GM23248 (cell line): ENCODE results near the gene EML1. TPM values are rescaled to one million over a fixed set of nuclear protein-coding genes. Genes with fewer than 3 reads are reported as not detected.
A peak's percentile ranks its signal among the peaks of the same experiment; 100 is the strongest.

Experiments
- DNase-seq: peaks from one replicate; pipeline ENCODE4 v3.0.0-alpha.2; 2015
- H2AFZ ChIP-seq: fragments of 200-600 bp; sonication (generic); 2 replicates; pipeline ENCODE4 v1.6.1; 2016; ENCODE audit warnings: antibody characterized with exemption
- H3F3A ChIP-seq: fragments of 200-600 bp; sonication (generic); 2 replicates; pipeline ENCODE4 v1.6.1; 2016; ENCODE audit warnings: mild to moderate bottlenecking, antibody characterized with exemption, mixed run types; ENCODE audit not compliant: insufficient read depth
- H3K27ac ChIP-seq: fragments of 200-600 bp; sonication (generic); 2 replicates; pipeline ENCODE4 v1.5.1; 2016; ENCODE audit warnings: mild to moderate bottlenecking
- H3K27me3 ChIP-seq: fragments of 200-600 bp; sonication (generic); replicated peaks from 2 replicates; pipeline ENCODE4 v1.6.1; 2016; ENCODE audit warnings: mild to moderate bottlenecking; ENCODE audit not compliant: insufficient read depth
- H3K36me3 ChIP-seq: fragments of 200-600 bp; sonication (generic); 2 replicates; pipeline ENCODE4 v1.6.1; 2016; ENCODE audit warnings: low read depth, mild to moderate bottlenecking
- H3K4me1 ChIP-seq: fragments of 200-600 bp; sonication (generic); 2 replicates; pipeline ENCODE4 v1.6.1; 2016; ENCODE audit warnings: mild to moderate bottlenecking; ENCODE audit not compliant: insufficient read depth
- H3K4me2 ChIP-seq: fragments of 200-600 bp; sonication (generic); one replicate; pipeline ENCODE4 v1.6.1; 2016; ENCODE audit warnings: mild to moderate bottlenecking; ENCODE audit not compliant: unreplicated experiment
- H3K4me3 ChIP-seq: fragments of 200-600 bp; sonication (generic); 2 replicates; pipeline ENCODE4 v1.5.1; 2016; ENCODE audit warnings: mild to moderate bottlenecking
- H3K79me2 ChIP-seq: fragments of 200-600 bp; sonication (generic); 2 replicates; pipeline ENCODE4 v1.6.1; 2016; ENCODE audit warnings: mild to moderate bottlenecking; ENCODE audit not compliant: insufficient read depth
- H3K9ac ChIP-seq: fragments of 200-600 bp; sonication (generic); 2 replicates; pipeline ENCODE4 v1.6.1; 2016; ENCODE audit warnings: mild to moderate bottlenecking
- H3K9me2 ChIP-seq: fragments of 200-600 bp; sonication (generic); 2 replicates; pipeline ENCODE4 v1.6.1; 2016; ENCODE audit warnings: mixed run types, mild to moderate bottlenecking, moderate library complexity; ENCODE audit not compliant: insufficient read depth
- H3K9me3 ChIP-seq: fragments of 200-600 bp; sonication (generic); one replicate; pipeline ENCODE4 v1.6.1; 2017; ENCODE audit warnings: low read depth
- H4K20me1 ChIP-seq: fragments of 200-600 bp; sonication (generic); 2 replicates; pipeline ENCODE4 v1.6.0; 2016; ENCODE audit not compliant: insufficient read depth
- EZH2 ChIP-seq: fragments of 200-600 bp; sonication (generic); IDR thresholded peaks from 2 replicates; pipeline ENCODE4 v1.6.1; 2018; ENCODE audit warnings: antibody characterized with exemption, mild to moderate bottlenecking; ENCODE audit not compliant: insufficient read depth, poor library complexity, severe bottlenecking
- EZH2phosphoT487 ChIP-seq: fragments of 200-600 bp; sonication (generic); IDR thresholded peaks from 2 replicates; pipeline ENCODE4 v1.6.1; 2018; ENCODE audit warnings: antibody characterized with exemption, moderate library complexity, mild to moderate bottlenecking, low read depth; ENCODE audit not compliant: insufficient read depth
- WGBS, 2 experiments: methylation state at CpG; one replicate each; pipeline ENCODE4 v1.1.6; 2015 to 2017; ENCODE audit warnings: low lambda C conversion rate in 2 of 2, low coverage in 1 of 2; ENCODE audit errors: missing lambda C conversion rate in 2 of 2; 5-methylcytosine and 5-hydroxymethylcytosine counted together
- in situ Hi-C: fragments of 300-500 bp; cut with MboI; formaldehyde crosslinking; loops from 2 replicates; pipeline ENCODE4 v1.15.0; 2020
- polyA plus RNA-seq: library from polyadenylated mRNA; unstranded; fragments of >200 nt; fragmentation: Nextera tagmentation; extraction: Ambion mirVana; gene quantifications from 2 replicates; pipeline ENCODE4 v1.2.1, GENCODE V29; 2016
- total RNA-seq: library from RNA; depleted of rRNA; stranded (reverse); fragments of >200 nt; shearing (Covaris generic); gene quantifications from 2 replicates; pipeline ENCODE4 v1.2.3, GENCODE V29; 2014

The EML1 gene
- total and polyA plus RNA-seq, 2 experiments from 2014 or later, result 14.8 to 17.9 TPM

- Histone ChIP-seq H3K9me2 (no peaks in the 10 kb centered on the region), H3K4me2 (peak overlapping the region; percentile 82), H3K9me3 (no peaks in the 10 kb centered on the region), H3K27me3 (no peaks in the 10 kb centered on the region), H4K20me1 (no peaks in the 10 kb centered on the region), H3K79me2 (no peaks in the 10 kb centered on the region), H3K4me1 (peaks cover 29% of the 10 kb centered on the region), H2AFZ (0 out of 2 replicates have a peak overlapping the region, but pooled peaks have one; percentile 19), H3F3A (peaks cover 40% of the 10 kb centered on the region), H3K27ac (peak overlapping the region; percentile 85; the same call in 1 of the 2 replicates), H3K9ac (no peak overlapping the region; the same call in 1 of the 2 replicates), H3K4me3 (no peak overlapping the region; the same call in 1 of the 2 replicates), H3K36me3 (no peaks in the 10 kb centered on the region)
- TF ChIP-seq EZH2phosphoT487 (no peak), EZH2 (no peak)
- in situ Hi-C loops, result loop anchor here (5.0 kb wide), 1 partner anchor 159 kb away; no protein-coding TSS in a partner anchor
- DNase-seq, result peak; percentile 69
- WGBS, 2 experiments, result 28 to 29% methylated on average over 13 of the region's 13 CpGs
Observed at GRCh38 chr14:99880651-99881420, 87.6 kb downstream of the EML1 start.

GRCh38 chr14:99883866-99884650 is 90.8 kb downstream of the EML1 start:
- H3K4me2 ChIP-seq, result no peak overlapping the region
- no peak overlapping the region for H3K4me3 ChIP-seq
- no peak overlapping the region for H3K27ac ChIP-seq
- H3K9me2 ChIP-seq, result no peaks in the 10 kb centered on the region
- no peak overlapping the region for H2AFZ ChIP-seq
- no peaks in the 10 kb centered on the region for H3K27me3 ChIP-seq
- H3K4me1 ChIP-seq, result peaks cover 24% of the 10 kb centered on the region
- peaks cover 31% of the 10 kb centered on the region for H3F3A ChIP-seq
- H3K9ac ChIP-seq, result no peak overlapping the region
- H3K79me2 ChIP-seq, result no peaks in the 10 kb centered on the region
- no peaks in the 10 kb centered on the region for H3K9me3 ChIP-seq
- no peaks in the 10 kb centered on the region for H4K20me1 ChIP-seq
- in situ Hi-C loops, result loop anchor here (5.0 kb wide), 1 partner anchor 162 kb away; no protein-coding TSS in a partner anchor
- no peak for TF ChIP-seq EZH2phosphoT487
- no peak for TF ChIP-seq EZH2
- no peak for DNase-seq
- H3K36me3 ChIP-seq, result no peaks in the 10 kb centered on the region
- WGBS, 2 experiments, result 92 to 97% methylated on average over 9 of the region's 9 CpGs

- H3F3A ChIP-seq, result peaks cover 23% of the 10 kb centered on the region
- DNase-seq, result peak; percentile 79
- peaks cover 16% of the 10 kb centered on the region for H3K4me1 ChIP-seq
- H3K4me2 ChIP-seq, result no peak overlapping the region
- TF ChIP-seq EZH2phosphoT487, result no peak
- TF ChIP-seq EZH2, result no peak
- no peak overlapping the region for H3K4me3 ChIP-seq
- no peaks in the 10 kb centered on the region for H3K9me3 ChIP-seq
- in situ Hi-C loops, result loop anchor here (5.0 kb wide), 1 partner anchor 163 kb away; no protein-coding TSS in a partner anchor
- H3K27ac ChIP-seq, result no peak overlapping the region
- H3K27me3 ChIP-seq, result no peaks in the 10 kb centered on the region
- H3K9me2 ChIP-seq, result no peaks in the 10 kb centered on the region
- no peaks in the 10 kb centered on the region for H3K36me3 ChIP-seq
- no peak overlapping the region for H3K9ac ChIP-seq
- no peaks in the 10 kb centered on the region for H4K20me1 ChIP-seq
- no peak overlapping the region for H2AFZ ChIP-seq
- 55 to 57% methylated on average over 7 of the region's 7 CpGs for WGBS, 2 experiments
- H3K79me2 ChIP-seq, result no peaks in the 10 kb centered on the region
Observed at GRCh38 chr14:99884834-99885648, 91.8 kb downstream of the EML1 start.

- H3K36me3 ChIP-seq, result no peaks in the 10 kb centered on the region
- no peak overlapping the region for H3K4me2 ChIP-seq
- no peaks in the 10 kb centered on the region for H3K79me2 ChIP-seq
- DNase-seq, result no peak
- in situ Hi-C loops, result no loop called here
- H3K4me1 ChIP-seq, result peaks cover 10% of the 10 kb centered on the region
- H3K27me3 ChIP-seq, result no peaks in the 10 kb centered on the region
- no peaks in the 10 kb centered on the region for H4K20me1 ChIP-seq
- TF ChIP-seq EZH2phosphoT487 (no peak), EZH2 (no peak)
- peaks cover 17% of the 10 kb centered on the region for H3F3A ChIP-seq
- no peaks in the 10 kb centered on the region for H3K9me2 ChIP-seq
- WGBS, 2 experiments, result 66 to 67% methylated on average over 3 of the region's 3 CpGs
- no peaks in the 10 kb centered on the region for H3K9me3 ChIP-seq
- no peak overlapping the region for H3K27ac ChIP-seq
- H3K9ac ChIP-seq, result no peak overlapping the region
- H3K4me3 ChIP-seq, result no peak overlapping the region
- H2AFZ ChIP-seq, result no peak overlapping the region
Observed at GRCh38 chr14:99885649-99885958, 92.4 kb downstream of the EML1 start.
